ENCODE results near the gene DGKB.

Gene DGKB

DNA sequence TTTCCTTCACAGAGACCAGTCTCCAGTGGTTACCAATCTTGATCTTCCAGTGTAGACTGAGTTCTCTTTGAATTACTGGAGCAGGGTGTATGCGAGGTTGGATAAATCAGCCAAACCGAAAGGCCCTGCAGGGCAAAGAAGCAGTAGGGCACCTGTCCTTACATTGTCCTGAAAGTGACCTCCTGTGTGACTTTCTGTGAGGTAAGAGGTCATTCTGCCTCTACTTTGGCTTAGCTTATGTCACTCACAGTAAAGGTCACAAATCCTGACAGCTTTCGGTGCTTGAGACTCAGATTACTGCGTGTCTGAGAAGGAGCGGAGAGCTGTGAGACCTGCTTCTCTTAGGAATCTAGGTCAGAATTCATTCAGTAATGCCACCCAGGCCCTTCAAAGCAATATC lies 660.4 kb downstream of the DGKB start:
- H3K27ac ChIP-seq, result no peak overlapping the region
- H3K9me3 ChIP-seq, result no peaks in the 10 kb centered on the region
- H3K4me3 ChIP-seq (ENCODE audit: low read depth in 1 of 2, low read length in 1 of 2), result no peak overlapping the region
- H3K27me3 ChIP-seq, result no peaks in the 10 kb centered on the region
- TF ChIP-seq, protein P1, sequence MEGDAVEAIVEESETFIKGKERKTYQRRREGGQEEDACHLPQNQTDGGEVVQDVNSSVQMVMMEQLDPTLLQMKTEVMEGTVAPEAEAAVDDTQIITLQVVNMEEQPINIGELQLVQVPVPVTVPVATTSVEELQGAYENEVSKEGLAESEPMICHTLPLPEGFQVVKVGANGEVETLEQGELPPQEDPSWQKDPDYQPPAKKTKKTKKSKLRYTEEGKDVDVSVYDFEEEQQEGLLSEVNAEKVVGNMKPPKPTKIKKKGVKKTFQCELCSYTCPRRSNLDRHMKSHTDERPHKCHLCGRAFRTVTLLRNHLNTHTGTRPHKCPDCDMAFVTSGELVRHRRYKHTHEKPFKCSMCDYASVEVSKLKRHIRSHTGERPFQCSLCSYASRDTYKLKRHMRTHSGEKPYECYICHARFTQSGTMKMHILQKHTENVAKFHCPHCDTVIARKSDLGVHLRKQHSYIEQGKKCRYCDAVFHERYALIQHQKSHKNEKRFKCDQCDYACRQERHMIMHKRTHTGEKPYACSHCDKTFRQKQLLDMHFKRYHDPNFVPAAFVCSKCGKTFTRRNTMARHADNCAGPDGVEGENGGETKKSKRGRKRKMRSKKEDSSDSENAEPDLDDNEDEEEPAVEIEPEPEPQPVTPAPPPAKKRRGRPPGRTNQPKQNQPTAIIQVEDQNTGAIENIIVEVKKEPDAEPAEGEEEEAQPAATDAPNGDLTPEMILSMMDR (IDR thresholded peaks at IDR 0.05), result no peak
- no peaks in the 10 kb centered on the region for H3K4me1 ChIP-seq (ENCODE audit: control insufficient read depth in 1 of 2, insufficient read depth in 1 of 2, low read depth in 1 of 2, low read length in 1 of 2)
- no peaks in the 10 kb centered on the region for H3K36me3 ChIP-seq

DNA sequence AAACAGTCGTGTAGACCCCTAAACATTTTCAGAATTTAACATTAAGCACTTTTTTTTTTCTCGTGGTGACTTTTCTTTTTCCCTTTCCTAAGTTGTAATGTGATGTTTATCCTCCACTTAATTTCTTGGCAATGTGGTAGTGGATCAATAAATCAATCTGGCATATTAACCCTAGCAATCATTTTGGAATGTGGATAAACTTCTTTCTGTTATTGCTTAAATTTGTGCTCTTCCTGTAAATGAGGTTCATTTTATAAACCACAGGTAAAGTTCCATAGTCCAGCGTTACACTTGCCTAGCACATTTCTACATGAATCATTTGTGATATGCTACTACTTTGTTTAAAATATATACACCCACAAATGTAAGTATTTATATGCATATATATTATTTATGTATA lies 665.7 kb downstream of the DGKB start:
- no peaks in the 10 kb centered on the region for H3K27me3 ChIP-seq
- H3K9me3 ChIP-seq, result no peaks in the 10 kb centered on the region
- H3K4me1 ChIP-seq (ENCODE audit: control insufficient read depth in 1 of 2, insufficient read depth in 1 of 2, low read depth in 1 of 2, low read length in 1 of 2), result no peaks in the 10 kb centered on the region
- H3K4me3 ChIP-seq (ENCODE audit: low read depth in 1 of 2, low read length in 1 of 2), result no peak overlapping the region
- TF ChIP-seq, protein P1 (IDR thresholded peaks at IDR 0.05), result no peak
- no peaks in the 10 kb centered on the region for H3K36me3 ChIP-seq
- H3K27ac ChIP-seq, result no peak overlapping the region

DNA sequence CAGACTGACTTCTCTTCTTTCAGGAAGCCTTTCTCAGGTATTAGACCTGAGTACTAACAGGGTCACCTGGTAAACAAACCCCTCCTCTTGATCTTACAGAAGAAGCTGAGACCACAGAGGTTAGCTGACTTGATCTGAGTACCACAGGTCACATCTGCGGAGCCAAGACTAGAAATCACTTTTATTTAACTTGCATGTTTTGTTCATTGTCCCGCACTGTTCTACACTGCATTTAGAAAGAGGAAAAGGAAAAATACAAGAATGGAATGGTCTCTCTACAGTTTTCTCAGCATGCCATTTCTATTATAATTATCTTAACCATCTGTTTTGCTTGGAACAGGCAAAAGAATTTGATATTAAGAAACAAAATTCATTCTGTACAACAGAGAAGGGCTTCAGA lies 667.5 kb downstream of the DGKB start:
- TF ChIP-seq, protein P1 (IDR thresholded peaks at IDR 0.05), result no peak
- H3K4me1 ChIP-seq (ENCODE audit: control insufficient read depth in 1 of 2, insufficient read depth in 1 of 2, low read depth in 1 of 2, low read length in 1 of 2), result no peaks in the 10 kb centered on the region
- no peaks in the 10 kb centered on the region for H3K27me3 ChIP-seq
- no peaks in the 10 kb centered on the region for H3K9me3 ChIP-seq
- no peak overlapping the region for H3K27ac ChIP-seq
- no peak overlapping the region for H3K4me3 ChIP-seq (ENCODE audit: low read depth in 1 of 2, low read length in 1 of 2)
- no peaks in the 10 kb centered on the region for H3K36me3 ChIP-seq

DNA sequence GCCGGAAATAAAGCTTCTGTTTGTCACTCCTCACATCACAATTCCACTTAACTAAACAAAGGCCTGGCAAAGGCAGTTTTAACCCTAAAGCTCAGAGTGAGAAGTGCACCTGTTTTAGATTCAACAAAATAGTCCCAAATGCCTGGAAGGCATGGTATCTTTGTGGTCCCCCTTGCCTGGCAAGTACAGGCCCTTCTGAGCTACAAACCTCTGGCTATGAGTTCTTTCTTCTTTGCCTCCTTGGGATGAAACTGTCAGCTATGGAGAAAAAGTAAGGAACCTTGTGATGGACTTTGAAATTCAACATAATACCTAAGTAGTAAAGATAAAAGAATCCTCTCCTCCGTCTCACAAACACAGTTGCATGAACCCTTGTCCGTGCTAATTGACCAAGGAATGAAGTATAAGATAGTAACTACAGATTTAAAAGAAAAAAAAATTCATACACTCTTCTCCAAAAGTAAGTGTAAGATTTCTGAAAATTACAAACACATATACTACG lies 668.6 kb downstream of the DGKB start:
- H3K4me3 ChIP-seq (ENCODE audit: low read depth in 1 of 2, low read length in 1 of 2), result no peak overlapping the region
- H3K36me3 ChIP-seq, result no peaks in the 10 kb centered on the region
- no peaks in the 10 kb centered on the region for H3K4me1 ChIP-seq (ENCODE audit: control insufficient read depth in 1 of 2, insufficient read depth in 1 of 2, low read depth in 1 of 2, low read length in 1 of 2)
- H3K27me3 ChIP-seq, result no peaks in the 10 kb centered on the region
- H3K9me3 ChIP-seq, result no peaks in the 10 kb centered on the region
- H3K27ac ChIP-seq, result no peak overlapping the region
- TF ChIP-seq, protein P1 (IDR thresholded peaks at IDR 0.05), result no peak

DNA sequence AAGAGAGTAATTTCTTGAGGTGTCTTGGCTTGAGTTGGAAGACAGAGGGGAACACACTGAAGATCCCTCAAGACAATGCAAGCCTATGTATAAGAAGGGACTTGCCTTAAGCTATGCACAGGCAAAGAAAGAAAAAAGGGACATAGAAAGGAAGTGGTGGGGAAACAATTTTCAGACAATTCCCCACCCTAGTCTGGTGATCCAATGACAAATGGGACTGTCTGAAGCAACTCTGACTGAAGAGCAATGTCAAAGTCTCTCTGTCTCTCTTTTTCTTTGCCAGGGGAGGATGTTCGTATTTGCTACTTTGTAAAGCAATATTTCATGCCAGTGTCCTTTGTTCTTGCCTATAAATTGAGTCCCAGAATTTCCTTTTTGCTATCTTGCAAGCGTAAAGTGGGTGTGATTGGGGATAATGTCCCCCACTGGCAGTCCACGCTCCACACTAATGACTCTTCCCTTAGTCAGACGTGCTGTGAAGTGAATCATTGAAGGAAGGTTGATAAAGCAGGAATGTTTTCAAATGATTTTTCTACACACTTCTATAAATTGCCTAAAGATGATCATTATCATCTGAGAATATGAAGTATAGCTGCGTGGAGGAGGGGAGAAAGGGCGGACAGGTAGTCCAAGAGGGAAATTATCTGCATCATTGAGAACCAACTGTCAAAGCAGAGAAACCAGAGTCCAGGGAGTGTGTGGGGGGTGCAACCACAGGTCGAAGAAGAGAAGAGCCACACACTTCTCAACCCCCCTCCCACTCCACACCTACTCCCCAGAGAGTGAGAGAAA lies 669.3 kb downstream of the DGKB start:
- H3K27me3 ChIP-seq, result no peaks in the 10 kb centered on the region
- TF ChIP-seq, protein P1 (IDR thresholded peaks at IDR 0.05), result no peak
- H3K27ac ChIP-seq, result no peak overlapping the region
- no peaks in the 10 kb centered on the region for H3K4me1 ChIP-seq (ENCODE audit: control insufficient read depth in 1 of 2, insufficient read depth in 1 of 2, low read depth in 1 of 2, low read length in 1 of 2)
- H3K4me3 ChIP-seq (ENCODE audit: low read depth in 1 of 2, low read length in 1 of 2), result no peak overlapping the region
- no peaks in the 10 kb centered on the region for H3K36me3 ChIP-seq
- no peaks in the 10 kb centered on the region for H3K9me3 ChIP-seq
